Activated CD8-positive, alpha-beta memory T cell treated with anti-CD3 and anti-CD28 coated beads, Interleukin-2, amount 50 U/mL, for 48 hours (primary cell): ENCODE measurements around the gene GPR146.
"Not testable (repeated sequence)": the region's sequence is repeated elsewhere in the genome, so short reads cannot be mapped to it uniquely, and the experiment has no call there.

Experiments used
- DNase-seq: peaks from one replicate; pipeline ENCODE4 v3.0.0-alpha.2; 2020

GPR146 gene

DNA sequence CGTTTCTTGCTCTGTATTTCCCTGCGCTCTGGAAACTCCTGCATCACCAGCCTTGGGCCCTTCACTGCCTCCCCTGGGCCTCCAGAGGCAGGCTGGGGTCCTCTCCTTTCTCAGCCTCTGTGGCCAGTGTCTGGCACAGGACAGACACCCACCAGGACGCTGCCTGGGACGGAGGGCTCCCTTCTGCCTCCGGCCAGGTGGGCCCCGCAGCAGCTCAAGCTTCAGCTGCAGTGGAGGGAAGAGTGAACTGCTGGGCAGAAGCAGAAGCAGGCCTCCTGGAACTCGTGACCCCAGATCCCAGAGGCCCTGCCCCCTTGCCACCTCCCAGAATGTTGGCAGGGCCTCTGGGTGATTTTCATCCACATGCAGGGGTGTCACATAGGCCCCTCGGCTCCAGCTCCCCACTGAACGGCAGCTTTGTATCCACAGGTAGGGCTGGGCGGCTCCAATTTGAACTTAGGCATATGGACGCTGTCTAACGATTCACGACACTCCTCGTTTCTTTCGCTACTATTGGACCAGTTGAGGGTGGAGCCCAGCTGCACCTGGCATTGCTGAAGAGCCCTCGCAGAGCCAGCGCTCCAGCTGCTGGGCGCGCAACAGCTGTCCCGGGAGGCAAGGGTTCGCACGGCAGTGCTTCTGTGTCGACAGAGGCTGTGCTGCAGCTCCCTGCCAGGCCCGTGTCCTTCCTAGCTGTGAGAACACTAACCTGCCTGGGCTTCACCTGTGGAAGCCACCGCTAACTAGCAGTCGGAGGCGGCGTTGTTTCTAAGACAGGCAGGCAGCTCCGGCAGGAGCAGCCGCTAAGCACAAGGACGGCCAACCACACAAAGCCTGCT is 18.4 kb upstream of the GPR146 start:
- DNase-seq = no peak

DNA sequence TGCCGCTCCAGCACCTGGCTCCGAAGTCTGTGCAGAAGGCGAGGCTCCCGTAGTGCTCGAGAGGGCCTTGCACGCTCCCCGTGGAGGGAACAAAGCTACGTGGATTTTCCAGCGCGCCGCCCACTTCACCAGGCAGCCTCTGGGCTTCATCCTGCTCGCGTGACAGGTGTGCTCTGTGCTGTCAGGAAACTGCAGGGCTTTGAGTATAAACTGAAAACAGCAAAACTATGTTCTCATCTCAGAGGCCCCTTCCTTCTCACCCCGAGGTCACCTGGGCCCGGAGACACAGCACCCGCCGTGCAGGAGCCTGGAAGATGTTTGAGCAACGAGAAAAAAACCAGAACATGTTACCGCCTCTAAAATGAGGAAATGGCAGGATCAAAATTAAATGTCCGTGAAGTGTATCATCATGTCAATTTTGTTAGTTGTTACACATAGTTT is 17.6 kb upstream of the GPR146 start:
- no peak for DNase-seq

DNA sequence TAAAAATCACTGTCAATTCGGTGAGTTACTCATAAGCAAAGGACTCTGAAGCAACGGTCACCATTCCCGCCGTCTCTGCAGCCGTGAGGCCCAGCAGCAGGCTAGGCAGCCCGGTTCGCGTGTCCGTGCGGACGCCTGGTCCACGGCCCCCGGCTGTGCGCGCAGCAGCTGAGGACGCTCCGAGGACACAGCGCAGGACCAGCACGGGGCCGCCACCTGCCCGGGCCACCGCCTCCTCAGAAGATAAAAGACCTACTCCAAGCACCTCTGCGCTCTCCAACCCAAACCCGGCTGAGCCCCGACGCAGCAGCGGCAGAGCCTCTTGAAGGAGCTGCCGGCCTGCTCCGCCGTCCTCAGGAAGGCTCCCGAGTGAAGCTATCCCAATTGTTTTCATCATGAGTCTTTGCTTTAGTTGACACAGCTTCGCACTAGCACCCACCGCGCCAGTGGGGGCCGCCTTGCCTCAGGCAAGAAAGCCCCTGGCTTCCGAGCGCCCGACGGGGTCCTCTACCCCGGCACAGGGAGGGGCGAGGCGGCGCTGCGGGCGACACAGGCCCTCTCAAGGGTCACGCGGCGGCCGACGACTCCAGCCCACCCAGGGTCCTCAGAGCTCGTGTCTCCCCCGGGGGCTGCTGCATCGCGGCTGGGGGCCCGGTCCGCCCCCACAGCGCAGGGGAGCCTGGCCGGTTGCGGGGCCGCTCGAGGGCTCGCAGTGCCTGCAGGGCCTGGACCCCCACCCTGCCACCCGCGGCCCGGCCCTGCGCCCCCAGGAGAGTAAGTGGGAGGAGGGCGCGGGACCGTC is 16.9 kb upstream of the GPR146 start:
- DNase-seq = no peak

DNA sequence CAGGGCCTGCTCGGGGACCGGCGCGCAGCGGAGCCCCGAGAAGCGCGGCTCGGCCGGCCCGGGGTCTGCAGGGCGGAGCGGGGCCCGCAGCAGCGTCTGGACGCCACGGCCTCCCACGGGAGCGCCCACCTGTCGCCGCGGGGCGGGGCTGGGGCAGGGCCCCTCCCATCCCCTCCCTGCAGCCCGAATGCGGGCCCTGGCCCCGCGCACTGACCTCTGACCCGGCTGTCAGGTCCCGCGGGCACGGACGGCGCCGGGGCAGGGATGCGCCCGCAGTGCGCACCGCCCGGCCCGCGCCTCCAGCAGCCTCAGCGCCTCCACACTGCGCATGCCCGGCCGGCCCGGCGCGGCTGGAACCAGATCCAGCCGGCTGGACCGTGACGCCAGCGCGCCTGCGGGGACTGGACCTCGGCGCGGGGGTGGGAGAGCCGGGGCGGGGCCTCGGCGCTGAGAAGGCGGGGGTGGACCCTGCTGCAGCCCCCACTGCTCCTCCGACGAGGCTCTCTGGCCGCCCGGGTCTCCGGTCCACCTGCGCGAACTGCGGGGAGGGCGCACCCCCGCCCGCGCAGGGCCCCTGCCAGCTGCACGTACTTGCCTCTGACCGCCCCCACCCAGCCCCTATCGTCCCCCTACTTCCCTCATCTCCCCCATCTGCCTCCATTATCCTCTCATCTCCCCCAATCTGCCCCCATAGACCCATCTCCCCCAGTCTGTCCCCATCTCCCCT is 16.1 kb upstream of the GPR146 start:
- DNase-seq = peak; percentile 92

DNA sequence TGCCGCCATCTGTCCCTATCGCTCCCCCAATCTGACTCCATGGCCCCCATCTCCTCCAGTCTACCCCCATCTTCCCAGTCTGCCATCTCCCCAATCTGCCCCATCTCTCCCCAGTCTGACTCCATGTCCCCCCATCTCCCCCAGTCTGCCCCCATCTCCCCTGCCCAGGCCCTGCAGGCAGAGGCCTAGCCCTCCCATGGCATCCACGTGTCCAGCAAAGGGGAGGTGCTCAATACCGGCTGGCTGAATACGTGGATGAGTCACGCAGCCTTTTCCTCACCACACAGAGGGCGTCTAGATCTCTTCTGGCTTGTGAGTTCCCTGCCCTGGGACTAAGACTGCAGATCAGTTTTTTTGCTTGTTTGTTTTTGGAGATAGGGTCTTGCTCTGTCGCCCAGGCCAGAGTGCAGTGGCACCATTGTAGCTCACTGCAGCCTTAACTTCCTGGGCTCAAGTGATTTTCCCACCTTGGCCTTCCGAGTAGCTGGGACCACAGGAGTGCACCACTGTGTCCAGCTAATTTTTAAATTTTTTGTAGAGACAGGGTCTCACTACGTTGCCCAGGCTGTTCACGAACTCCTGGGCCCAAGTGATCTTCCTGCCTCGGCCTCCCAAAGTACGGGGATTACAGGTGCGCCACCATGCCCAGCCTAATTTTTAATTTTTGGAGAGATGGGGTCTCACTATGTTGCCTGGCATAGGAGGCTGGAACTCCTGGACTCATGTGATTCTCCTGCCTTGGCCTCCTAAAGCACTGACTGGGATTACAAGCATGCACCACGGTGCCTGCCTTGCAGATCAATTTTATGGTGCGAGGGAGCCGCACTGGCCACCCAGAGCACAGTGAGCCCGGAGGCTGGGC is 15.3 kb upstream of the GPR146 start:
- DNase-seq = peak; percentile 78

DNA sequence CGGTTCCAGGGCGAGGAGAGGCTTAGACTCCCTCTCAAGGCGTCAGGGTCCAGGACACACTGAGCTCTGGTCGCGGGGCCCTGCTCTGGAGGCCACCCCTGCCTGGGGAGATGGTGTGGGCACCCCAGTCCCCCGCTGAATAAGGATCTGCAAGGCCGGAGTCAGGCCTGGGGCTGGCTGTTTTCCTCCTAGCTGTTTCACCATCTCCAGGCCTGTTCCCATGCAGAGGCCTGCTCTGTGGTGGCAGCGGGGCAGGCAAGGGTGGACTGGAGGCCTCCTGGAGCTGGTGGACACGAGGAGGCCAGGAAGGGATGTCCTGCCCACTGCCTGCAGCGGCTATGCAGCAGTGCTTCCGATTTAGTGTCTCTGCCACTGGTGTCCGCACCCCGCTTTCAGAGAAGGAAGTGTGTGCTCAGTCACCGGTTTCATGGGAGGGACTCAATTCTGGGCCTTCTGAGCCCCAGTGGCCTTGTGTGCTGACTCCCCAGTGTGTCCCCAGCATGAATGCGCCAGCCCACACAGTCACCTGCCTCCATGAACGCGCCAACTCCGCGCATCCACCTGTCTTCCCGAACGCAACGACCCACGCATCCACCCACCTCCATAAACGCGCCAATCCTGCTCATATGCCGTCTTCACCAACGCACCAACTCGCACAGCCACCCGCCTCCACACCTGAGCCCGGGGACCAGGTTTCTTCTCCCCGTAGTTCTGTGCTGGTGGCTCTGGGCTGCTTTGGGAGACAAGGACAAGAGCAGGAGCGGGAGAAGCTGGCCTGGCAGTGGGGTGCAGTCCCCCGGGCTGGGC is 14.5 kb upstream of the GPR146 start:
- no peak for DNase-seq

DNA sequence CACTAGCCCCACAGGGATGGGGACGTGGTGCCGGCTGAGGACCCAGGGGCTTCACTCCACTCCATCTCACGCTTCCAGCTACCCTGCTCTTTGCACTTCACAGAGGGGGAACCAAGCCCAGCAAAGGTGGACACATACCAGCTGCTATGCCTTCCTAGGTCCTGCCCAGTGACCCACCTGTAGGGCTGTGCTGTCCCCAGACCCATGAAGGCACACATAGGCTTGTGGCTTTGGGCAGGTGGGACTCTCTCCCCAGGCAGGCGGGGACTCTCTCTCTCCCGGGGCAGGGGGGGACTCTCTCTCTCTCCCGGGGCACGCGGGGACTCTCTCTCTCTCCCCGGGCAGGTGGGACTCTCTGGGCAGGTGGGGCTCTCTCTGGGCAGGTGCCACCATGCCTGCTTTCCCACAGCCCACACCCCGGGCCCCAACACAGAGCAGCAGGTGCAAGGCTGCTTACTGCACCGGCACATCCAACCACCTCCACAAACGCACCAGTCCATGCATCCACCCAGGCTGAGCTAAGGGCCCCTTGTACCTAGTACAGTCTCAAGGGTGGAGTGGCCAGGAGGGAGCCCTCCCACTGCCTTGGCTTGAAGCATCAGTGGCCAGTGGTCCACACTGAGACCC is 13.8 kb upstream of the GPR146 start:
- no peak for DNase-seq

DNA sequence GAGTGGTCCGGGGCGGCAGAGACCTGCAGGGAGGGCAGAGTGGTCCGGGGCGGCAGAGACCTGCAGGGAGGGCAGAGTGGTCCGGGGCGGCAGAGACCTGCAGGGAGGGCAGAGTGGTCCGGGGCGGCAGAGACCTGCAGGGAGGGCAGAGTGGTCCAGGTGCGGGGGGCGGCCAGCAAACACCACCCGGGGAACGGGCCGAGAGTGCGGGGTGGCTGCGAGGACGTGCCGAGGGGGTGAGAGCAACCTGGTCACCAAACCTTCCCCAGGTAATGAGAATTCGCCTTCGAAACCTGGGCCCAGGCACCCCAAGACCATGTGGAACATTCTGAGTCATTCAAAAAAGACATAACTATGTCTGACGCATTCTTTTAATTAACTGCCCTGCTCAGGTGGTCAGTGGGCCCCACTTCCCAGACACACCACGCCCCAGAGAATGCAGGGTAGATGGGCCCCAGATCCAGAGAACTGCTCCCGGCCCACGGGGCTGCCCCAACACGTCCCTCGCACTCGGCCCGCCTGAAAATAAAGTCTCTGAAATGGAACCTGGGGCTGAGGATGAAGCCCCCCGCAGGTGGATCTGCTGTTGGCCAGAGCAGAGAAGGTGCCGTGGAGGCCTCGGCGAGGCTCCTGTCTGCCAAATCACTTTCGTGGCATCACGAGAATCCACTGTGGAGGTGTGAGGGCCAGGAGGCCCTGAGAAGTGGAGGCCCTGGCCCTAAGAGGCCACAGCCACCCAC is 12.5 kb upstream of the GPR146 start:
- DNase-seq = no peak

DNA sequence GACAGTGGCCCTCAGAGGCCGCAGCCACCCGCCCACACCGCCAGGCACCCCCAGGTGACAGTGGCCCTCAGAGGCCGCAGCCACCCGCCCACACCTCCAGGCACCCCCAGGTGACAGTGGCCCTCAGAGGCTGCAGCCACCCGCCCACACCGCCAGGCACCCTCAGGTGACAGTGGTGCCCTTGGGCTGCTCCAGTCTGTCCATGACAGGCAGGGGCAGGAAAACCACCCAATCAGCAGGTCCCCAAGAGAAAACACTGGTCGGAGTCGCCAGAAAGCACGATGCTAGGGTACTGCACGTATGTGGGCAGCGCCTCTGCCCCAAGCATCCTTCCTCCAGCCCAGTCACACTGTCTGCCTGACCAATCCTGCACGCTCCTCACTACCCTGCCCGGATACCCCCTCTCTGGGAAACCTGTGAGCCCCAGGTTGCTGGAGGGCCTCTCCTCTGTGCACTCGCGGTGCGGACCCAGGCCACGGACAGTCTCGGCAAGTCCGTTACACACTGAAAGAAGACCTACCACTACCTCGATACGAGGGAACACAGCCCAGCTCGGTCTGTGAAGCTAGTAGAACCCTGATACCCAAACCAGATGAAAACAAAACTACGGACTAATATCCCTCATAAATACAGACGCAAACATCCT is 11.7 kb upstream of the GPR146 start:
- DNase-seq = no peak

DNA sequence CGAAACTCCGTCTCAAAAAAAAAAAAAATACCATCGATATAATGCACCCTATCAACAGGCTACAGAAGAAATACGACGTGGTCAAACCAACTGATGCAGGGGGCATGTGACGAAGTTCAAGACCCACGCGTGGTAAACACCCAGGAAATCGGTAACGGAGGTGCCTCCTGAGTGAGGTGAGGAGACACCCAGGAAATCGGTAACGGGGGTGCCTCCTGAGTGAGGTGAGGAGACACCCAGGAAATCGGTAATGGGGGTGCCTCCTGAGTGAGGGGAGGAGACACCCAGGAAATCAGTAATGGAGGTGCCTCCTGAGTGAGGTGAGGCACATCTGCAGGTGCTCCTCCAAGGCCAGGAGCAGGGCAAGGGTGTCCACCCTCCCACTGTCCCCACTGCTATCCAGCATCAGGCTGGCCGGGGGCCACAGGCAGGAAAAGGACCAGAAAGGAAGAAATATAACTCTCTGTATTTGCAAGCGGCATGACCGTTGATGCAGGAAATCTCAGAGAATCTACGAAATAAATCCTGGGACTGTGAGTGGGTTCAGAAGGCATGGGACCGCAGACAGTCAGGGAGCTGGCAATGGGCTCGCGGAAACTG is 10.7 kb upstream of the GPR146 start:
- no peak for DNase-seq

DNA sequence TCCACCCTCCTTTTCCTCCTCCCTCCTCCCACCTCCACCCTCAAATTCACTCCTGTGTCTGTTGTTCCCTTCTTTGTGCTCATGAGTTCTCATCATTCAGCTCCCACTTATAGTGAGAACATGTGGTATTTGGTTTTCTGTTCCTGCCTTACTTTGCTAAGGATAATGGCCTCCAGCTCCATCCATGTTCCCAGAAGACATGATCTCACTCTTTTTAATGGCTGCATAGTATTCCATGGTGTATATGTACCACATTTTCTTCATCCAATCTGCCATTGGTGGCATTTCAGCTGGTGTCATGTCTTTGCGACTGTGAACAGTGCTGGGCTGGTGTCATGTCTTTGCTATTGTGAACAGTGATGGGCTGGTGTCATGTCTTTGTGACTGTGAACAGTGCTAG is 9.6 kb upstream of the GPR146 start:
- not testable (repeated sequence) for DNase-seq

DNA sequence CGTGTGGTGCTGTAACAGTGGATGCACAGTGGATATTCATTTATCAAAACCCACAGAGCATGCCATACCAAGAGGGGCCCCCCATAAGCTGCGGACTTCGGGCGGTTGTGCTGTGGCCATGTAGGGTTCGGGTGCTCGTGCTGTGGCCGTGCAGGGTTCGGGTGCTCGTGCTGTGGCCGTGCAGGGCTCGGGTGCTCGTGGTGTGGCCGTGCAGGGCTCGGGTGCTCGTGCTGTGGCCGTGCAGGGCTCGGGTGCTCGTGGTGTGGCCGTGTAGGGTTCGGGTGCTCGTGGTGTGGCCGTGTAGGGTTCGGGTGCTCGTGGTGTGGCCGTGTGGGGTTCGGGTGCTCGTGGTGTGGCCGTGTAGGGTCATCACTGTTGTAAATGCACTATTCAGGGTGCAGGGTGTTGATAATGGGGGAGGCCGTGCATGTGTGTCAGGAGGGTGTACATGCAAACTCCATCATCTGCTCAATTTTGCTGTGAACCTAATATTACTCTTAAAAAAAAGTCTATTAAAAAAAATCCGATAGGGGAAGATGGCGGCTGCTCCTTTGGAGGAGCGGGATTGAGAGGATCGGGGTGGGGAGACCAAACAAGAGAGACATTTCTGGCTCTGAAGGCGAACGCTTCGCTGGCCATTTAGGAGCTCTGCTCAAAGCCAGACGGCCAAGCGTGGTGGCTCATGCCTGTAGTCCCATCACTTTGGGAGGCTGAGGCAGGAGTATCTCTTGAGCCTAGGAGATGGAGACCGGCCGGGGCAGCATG is 8.0 kb upstream of the GPR146 start:
- not testable (repeated sequence) for DNase-seq

DNA sequence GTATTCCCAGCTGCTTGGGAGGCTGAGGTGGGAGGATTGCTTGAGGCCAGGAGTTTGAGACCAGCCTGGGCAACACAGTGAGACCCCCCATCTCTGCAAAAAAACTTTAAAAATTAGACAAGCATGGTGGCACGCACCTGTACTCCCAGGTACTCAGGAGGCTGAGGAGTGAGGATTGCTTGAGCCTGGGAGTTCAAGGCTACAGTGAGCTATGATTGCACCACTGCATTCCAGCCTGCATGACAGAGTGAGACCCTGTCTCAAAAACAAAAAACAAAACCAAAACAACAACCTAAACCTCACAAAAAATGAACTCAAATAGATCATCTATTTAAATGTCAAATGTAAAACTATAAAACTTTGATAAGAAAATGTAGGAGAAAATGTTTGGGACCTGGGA is 4.1 kb upstream of the GPR146 start:
- not testable (repeated sequence) for DNase-seq

DNA sequence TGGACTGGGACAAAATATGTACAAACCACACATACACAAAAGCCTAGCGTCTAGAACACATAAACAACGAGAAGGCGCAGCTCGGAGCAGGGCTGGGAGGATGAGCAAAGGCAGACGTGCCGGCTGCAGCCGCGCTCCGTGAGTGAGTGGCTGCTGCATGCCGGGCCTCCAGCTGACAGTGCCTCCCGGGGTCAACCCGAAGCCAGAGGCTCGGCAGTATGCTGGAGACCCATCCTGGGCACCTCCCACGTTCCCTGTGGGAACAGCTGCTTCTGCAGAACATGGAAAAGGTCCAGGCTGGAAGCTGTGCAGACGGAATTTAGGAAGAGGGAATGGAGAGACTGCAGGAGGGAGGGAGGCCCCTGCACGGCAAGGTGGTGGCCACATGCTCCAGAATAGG is 3.6 kb upstream of the GPR146 start:
- no peak for DNase-seq

DNA sequence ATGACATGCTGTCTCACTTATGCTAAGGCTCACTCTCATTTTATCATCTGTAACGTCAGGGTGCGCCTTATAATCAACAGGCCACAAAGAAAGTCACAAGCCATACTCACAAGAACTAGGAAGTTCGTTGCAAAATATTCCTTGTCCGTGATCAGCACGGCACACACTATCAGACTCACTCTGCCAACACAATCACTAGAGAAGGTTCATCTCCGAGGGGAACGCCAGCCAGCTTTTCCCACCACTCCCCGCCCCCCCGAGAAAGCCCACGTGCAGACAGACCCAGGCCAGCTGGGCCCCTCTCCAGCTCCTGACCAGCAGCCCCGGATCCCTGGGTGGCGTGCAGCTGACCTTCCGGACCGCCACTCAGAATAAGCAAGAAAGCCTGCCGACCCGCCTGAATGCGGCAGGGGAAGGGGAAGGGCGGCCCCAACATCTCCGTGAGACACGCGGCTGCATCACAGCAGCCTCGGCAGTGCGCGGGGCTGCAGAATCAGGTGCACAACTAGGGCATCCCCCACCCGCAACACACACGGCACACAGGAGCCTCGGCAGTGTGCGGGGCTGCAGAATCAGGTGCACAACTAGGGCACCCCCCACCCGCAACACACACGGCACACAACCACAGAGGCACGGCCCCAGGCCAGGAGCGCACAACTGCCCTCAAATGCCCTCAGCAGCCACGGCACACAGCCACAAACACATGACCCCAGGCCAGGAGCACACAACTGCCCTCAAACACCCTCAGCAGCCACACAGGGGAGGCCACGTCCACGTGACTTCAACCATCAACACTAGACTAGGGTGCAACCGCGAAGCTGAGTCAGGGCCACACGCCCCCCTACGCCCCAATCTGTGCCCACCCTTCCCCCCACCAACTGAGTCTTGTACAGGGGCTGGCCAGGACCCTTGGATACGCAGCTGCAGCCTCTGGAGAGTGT is 2.5 kb upstream of the GPR146 start:
- DNase-seq = no peak

DNA sequence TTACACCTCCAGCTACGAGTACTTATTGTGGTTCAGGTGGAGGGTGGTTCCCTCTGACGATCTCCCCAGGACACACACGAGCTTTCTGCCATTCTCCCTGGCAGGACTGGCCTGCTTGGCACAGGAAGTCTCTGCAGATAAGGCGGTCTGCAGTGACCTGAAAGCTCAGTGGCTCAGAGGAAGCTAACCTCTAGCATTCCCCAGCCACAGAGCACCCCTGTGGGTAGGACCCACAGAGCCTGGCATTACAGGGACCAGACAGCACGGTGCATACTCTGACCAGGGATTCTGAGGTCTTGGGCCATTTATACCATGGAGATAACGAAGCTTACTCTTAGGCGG is 1.9 kb upstream of the GPR146 start:
- DNase-seq = no peak

DNA sequence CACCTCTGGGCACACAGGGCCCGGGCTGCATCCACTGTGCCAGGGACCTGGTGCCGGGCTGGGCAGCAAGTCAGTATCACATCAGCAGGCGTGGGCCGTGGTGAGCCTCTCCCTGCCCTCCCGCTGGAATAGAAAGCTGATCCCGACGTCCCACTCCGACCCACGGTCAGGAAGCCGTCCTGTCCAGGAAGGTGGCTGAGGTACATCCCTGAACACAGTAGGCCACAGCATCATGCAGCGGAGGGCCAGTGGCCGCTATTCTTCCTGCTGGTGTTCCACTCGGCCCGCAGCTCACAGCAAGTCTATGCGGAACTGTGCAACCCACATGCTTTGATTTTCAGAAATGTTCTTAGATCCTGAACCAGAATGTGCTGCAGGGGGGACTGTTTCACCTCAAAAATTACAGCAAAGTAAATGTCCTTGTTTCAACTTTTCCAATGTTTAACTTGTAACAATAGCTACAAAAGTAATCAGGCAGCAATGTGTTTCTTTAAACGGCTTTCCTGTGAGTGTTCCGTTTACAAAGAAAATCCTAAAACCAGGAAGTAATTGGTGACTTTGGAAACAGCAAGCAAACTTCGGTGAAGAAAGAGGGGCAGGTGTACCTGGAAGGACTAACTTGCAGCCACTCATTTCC is 676 bp upstream of the GPR146 start:
- DNase-seq = no peak
